Keratinocyte (primary cell): Measurements from ENCODE around the gene ATG10. TPM values are rescaled to one million over a fixed set of nuclear protein-coding genes. Genes with fewer than 3 reads are reported as not detected.

Experiments used
- DNase-seq: peaks from one replicate; pipeline ENCODE4 v3.0.0-alpha.2; 2011; ENCODE audit warnings: low read depth, missing footprints, low spot score
- FAIRE-seq: peaks from 2 replicates; lab custom pipeline; 2011; peaks lifted over from hg19 to GRCh38; lab: Jason Lieb, UNC
- H2AFZ ChIP-seq: 2 replicates; pipeline ENCODE4 v1.6.0; 2012; ENCODE audit warnings: low read length, control low read depth, inconsistent platforms; ENCODE audit not compliant: control insufficient read depth
- H3K27ac ChIP-seq: 2 replicates; pipeline ENCODE4 v1.5.1; 2011; ENCODE audit warnings: low read length; ENCODE audit not compliant: control insufficient read depth, insufficient read depth
- H3K27me3 ChIP-seq: 3 replicates; pipeline ENCODE4 v1.6.0; 2011; ENCODE audit warnings: low read length; ENCODE audit not compliant: control insufficient read depth, insufficient read depth; ENCODE audit errors: extremely low read depth
- H3K36me3 ChIP-seq, 2 experiments: 2 replicates in 1 of 2; 3 replicates in 1 of 2; pipeline ENCODE4 v1.5.1; 2011; ENCODE audit warnings: low read length in 2 of 2, mild to moderate bottlenecking in 1 of 2; ENCODE audit not compliant: control insufficient read depth in 2 of 2, insufficient read depth in 2 of 2; ENCODE audit errors: extremely low read depth in 1 of 2
- H3K4me1 ChIP-seq: 3 replicates; pipeline ENCODE4 v1.5.1; 2011; ENCODE audit warnings: low read length; ENCODE audit not compliant: control insufficient read depth, insufficient read depth; ENCODE audit errors: extremely low read depth
- H3K4me2 ChIP-seq: 3 replicates; pipeline ENCODE4 v1.6.0; 2011; ENCODE audit warnings: low read depth, low read length; ENCODE audit not compliant: control insufficient read depth, insufficient read depth; ENCODE audit errors: extremely low read depth
- H3K4me3 ChIP-seq, 3 experiments: fragments of 200-600 bp in 1 of 3; sonication (generic) in 1 of 3; 2 replicates in 2 of 3; 3 replicates in 1 of 3; pipeline ENCODE4 v1.5.1; 2011 to 2016; ENCODE audit warnings: low read length in 3 of 3, mild to moderate bottlenecking in 3 of 3, control low read depth in 2 of 3, inconsistent platforms in 1 of 3, low read depth in 1 of 3, mixed read lengths in 1 of 3, mixed run types in 1 of 3, moderate library complexity in 1 of 3; ENCODE audit not compliant: control insufficient read depth in 2 of 3, insufficient read depth in 2 of 3; ENCODE audit errors: extremely low read depth in 1 of 3
- H3K79me2 ChIP-seq: 2 replicates; pipeline ENCODE4 v1.6.0; 2012; ENCODE audit warnings: low read length; ENCODE audit not compliant: control insufficient read depth, insufficient read depth
- H3K9ac ChIP-seq: 3 replicates; pipeline ENCODE4 v1.6.0; 2011; ENCODE audit warnings: low read length; ENCODE audit not compliant: control insufficient read depth, insufficient read depth; ENCODE audit errors: extremely low read depth
- H3K9me1 ChIP-seq: 3 replicates; pipeline ENCODE4 v1.6.0; 2011; ENCODE audit warnings: low read length; ENCODE audit not compliant: control insufficient read depth, insufficient read depth; ENCODE audit errors: extremely low read depth
- H3K9me3 ChIP-seq: 2 replicates; pipeline ENCODE4 v1.5.1; 2012; ENCODE audit warnings: low read depth, low read length; ENCODE audit not compliant: control insufficient read depth
- H4K20me1 ChIP-seq: 3 replicates; pipeline ENCODE4 v1.6.0; 2011; ENCODE audit warnings: low read length; ENCODE audit not compliant: control insufficient read depth, insufficient read depth; ENCODE audit errors: extremely low read depth
- EZH2 ChIP-seq: IDR thresholded peaks from one replicate; pipeline ENCODE4 v1.6.1; 2012; ENCODE audit warnings: inconsistent platforms, mild to moderate bottlenecking, low read length, moderate library complexity
- dilution Hi-C: fragments of 300-500 bp; cut with MboI; formaldehyde crosslinking; loops from one replicate; pipeline ENCODE4 v1.7.0; 2020; ENCODE audit warnings: low sequenced_read_pairs; ENCODE audit not compliant: extremely low pct_ligation_motif_present
- polyA plus RNA-seq, 5 experiments: library from polyadenylated mRNA; depleted of rRNA in 3 of 5; stranded (reverse) in 3 of 5; stranded (forward) in 1 of 5; unstranded in 1 of 5; fragments of >200 nt; gene quantifications; 1 replicate in 1 of 5; 2 replicates in 3 of 5; 3 replicates in 1 of 5; pipeline versions ENCODE4 v1.2.1 to v1.2.3, GENCODE V29; 2011 to 2012; ENCODE audit warnings: missing spikeins in 2 of 5, low read depth in 1 of 5, low replicate concordance in 1 of 5
- TF ChIP-seq, protein P1 (sequence below), 3 experiments: IDR thresholded peaks in 1 of 3; conservative IDR thresholded peaks in 1 of 3; optimal IDR thresholded peaks in 1 of 3; 2 replicates in 2 of 3; 3 replicates in 1 of 3; pipeline versions ENCODE3 to v1.5.1; 2011; ENCODE audit warnings: low read length in 3 of 3, mild to moderate bottlenecking in 3 of 3, moderate library complexity in 2 of 3, control low read depth in 1 of 3, inconsistent platforms in 1 of 3; ENCODE audit not compliant: insufficient read depth in 2 of 3; ENCODE audit errors: extremely low read depth in 1 of 3

ATG10 gene
- polyA plus RNA-seq, 1 donor (not counting 4 experiments of a cell fraction or from before 2014, with no cell fraction given): 5.4 TPM

GRCh38 chr5:81924442-81924841 is 47.4 kb upstream of the ATG10 start:
- Histone ChIP-seq H3K9ac (no peak overlapping the region), H3K36me3 (no peaks in the 10 kb centered on the region), H2AFZ (no peak overlapping the region), H3K4me3 (no peak overlapping the region), H3K27me3 (no peaks in the 10 kb centered on the region), H3K79me2 (no peaks in the 10 kb centered on the region), H3K4me1 (no peaks in the 10 kb centered on the region), H3K9me3 (no peaks in the 10 kb centered on the region), H3K4me2 (no peak overlapping the region), H3K27ac (no peak overlapping the region), H4K20me1 (no peaks in the 10 kb centered on the region), H3K9me1 (no peaks in the 10 kb centered on the region)
- dilution Hi-C loops: no loop called here
- no peak for DNase-seq
- FAIRE-seq: no peak
- TF ChIP-seq EZH2: no peak
- TF ChIP-seq, protein P1, sequence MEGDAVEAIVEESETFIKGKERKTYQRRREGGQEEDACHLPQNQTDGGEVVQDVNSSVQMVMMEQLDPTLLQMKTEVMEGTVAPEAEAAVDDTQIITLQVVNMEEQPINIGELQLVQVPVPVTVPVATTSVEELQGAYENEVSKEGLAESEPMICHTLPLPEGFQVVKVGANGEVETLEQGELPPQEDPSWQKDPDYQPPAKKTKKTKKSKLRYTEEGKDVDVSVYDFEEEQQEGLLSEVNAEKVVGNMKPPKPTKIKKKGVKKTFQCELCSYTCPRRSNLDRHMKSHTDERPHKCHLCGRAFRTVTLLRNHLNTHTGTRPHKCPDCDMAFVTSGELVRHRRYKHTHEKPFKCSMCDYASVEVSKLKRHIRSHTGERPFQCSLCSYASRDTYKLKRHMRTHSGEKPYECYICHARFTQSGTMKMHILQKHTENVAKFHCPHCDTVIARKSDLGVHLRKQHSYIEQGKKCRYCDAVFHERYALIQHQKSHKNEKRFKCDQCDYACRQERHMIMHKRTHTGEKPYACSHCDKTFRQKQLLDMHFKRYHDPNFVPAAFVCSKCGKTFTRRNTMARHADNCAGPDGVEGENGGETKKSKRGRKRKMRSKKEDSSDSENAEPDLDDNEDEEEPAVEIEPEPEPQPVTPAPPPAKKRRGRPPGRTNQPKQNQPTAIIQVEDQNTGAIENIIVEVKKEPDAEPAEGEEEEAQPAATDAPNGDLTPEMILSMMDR (optimal IDR thresholded peaks at IDR 0.05 in 1 of 3, IDR thresholded peaks at IDR 0.05 in 1 of 3, conservative IDR thresholded peaks at IDR 0.05 in 1 of 3; ENCODE audit: extremely low read depth in 1 of 3, insufficient read depth in 2 of 3, low read length in 3 of 3): no peak

- no peaks in the 10 kb centered on the region for H3K9me1 ChIP-seq
- DNase-seq: no peak
Measured at GRCh38 chr5:81925009-81925408, 46.8 kb upstream of the ATG10 start.

More at GRCh38 chr5:81925009-81925408, 46.8 kb upstream of the ATG10 start:
- no peak for TF ChIP-seq EZH2
- TF ChIP-seq, protein P1 (optimal IDR thresholded peaks at IDR 0.05 in 1 of 3, IDR thresholded peaks at IDR 0.05 in 1 of 3, conservative IDR thresholded peaks at IDR 0.05 in 1 of 3; ENCODE audit: extremely low read depth in 1 of 3, insufficient read depth in 2 of 3, low read length in 3 of 3): no peak
- H3K79me2 ChIP-seq: no peaks in the 10 kb centered on the region
- dilution Hi-C loops: no loop called here
- FAIRE-seq: no peak
- no peaks in the 10 kb centered on the region for H3K36me3 ChIP-seq
- H3K4me2 ChIP-seq: no peak overlapping the region
- no peaks in the 10 kb centered on the region for H3K27me3 ChIP-seq
- no peak overlapping the region for H3K9ac ChIP-seq
- no peak overlapping the region for H3K27ac ChIP-seq
- no peaks in the 10 kb centered on the region for H3K9me3 ChIP-seq
- H2AFZ ChIP-seq: no peak overlapping the region
- no peaks in the 10 kb centered on the region for H4K20me1 ChIP-seq
- H3K4me1 ChIP-seq: no peaks in the 10 kb centered on the region
- no peak overlapping the region for H3K4me3 ChIP-seq
